ENCODE results near the gene TMEM178B.

- TF ChIP-seq POLR2A (IDR thresholded peaks at IDR 0.05; ENCODE audit: low read length) (no peak), GATA1 (IDR thresholded peaks at IDR 0.05; ENCODE audit: low read depth, low read length) (no peak)
Measured at GRCh38 chr7:141333459-141333858, 259.6 kb downstream of the TMEM178B start.
